ENCODE results near the gene SMOC1.

- no peak for TF ChIP-seq EZH2 (IDR thresholded peaks at IDR 0.05)
- no peak for TF ChIP-seq EZH2phosphoT487 (IDR thresholded peaks at IDR 0.05)
- TF ChIP-seq CTCF (IDR thresholded peaks at IDR 0.05) = no peak
Measured at GRCh38 chr14:69988979-69989378, 109.8 kb downstream of the SMOC1 start.
